ENCODE data around the gene PRICKLE4. TPM values are rescaled to one million over a fixed set of nuclear protein-coding genes. Genes with fewer than 3 reads are reported as not detected.

Gene PRICKLE4
- polyA plus RNA-seq, 1 donor from 2014 or later = 1.3 TPM

DNA sequence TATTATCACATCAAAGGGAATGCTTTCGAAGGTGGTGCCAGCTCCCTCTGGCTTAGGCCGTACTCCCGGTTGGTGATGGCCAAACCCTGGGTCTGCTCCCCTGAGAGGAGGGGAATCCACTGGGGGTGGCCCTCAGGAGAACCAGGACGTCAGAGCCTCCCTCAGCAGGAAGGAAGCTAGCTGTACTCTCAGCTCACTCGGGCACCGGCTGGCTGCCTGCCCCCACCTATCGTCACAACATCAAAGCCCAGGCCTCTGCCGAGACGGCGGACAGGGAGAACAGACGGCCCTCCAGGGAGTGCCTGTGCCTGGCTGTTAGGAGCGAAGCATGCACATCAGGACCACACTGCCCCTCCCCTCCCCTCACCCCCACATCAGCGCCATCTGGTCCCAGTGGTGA, 24.2 kb upstream of the PRICKLE4 start:
- no peak overlapping the region for H3K27ac ChIP-seq (ENCODE audit: low read length)
- H3K9me3 ChIP-seq (ENCODE audit: low read length) = no peaks in the 10 kb centered on the region
- no peaks in the 10 kb centered on the region for H3K27me3 ChIP-seq (ENCODE audit: insufficient read depth, low read depth, low read length)
- TF ChIP-seq POLR2AphosphoS5 (IDR thresholded peaks at IDR 0.05) (no peak), EP300 (conservative IDR thresholded peaks at IDR 0.05; ENCODE audit: poor library complexity, severe bottlenecking) (no peak), TAF1 (IDR thresholded peaks at IDR 0.05; ENCODE audit: low read depth) (no peak), RAD21 (conservative IDR thresholded peaks at IDR 0.05) (no peak), EZH2 (IDR thresholded peaks at IDR 0.05; ENCODE audit: borderline replicate concordance, insufficient read depth, low read length, poor library complexity, severe bottlenecking) (no peak), MXI1 (conservative IDR thresholded peaks at IDR 0.05; ENCODE audit: poor library complexity, severe bottlenecking) (no peak), SMC3 (conservative IDR thresholded peaks at IDR 0.05; ENCODE audit: poor library complexity) (no peak)
- TF ChIP-seq, protein P1, sequence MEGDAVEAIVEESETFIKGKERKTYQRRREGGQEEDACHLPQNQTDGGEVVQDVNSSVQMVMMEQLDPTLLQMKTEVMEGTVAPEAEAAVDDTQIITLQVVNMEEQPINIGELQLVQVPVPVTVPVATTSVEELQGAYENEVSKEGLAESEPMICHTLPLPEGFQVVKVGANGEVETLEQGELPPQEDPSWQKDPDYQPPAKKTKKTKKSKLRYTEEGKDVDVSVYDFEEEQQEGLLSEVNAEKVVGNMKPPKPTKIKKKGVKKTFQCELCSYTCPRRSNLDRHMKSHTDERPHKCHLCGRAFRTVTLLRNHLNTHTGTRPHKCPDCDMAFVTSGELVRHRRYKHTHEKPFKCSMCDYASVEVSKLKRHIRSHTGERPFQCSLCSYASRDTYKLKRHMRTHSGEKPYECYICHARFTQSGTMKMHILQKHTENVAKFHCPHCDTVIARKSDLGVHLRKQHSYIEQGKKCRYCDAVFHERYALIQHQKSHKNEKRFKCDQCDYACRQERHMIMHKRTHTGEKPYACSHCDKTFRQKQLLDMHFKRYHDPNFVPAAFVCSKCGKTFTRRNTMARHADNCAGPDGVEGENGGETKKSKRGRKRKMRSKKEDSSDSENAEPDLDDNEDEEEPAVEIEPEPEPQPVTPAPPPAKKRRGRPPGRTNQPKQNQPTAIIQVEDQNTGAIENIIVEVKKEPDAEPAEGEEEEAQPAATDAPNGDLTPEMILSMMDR (IDR thresholded peaks at IDR 0.05; ENCODE audit: poor library complexity, severe bottlenecking) = no peak
- TF ChIP-seq, protein P2, sequence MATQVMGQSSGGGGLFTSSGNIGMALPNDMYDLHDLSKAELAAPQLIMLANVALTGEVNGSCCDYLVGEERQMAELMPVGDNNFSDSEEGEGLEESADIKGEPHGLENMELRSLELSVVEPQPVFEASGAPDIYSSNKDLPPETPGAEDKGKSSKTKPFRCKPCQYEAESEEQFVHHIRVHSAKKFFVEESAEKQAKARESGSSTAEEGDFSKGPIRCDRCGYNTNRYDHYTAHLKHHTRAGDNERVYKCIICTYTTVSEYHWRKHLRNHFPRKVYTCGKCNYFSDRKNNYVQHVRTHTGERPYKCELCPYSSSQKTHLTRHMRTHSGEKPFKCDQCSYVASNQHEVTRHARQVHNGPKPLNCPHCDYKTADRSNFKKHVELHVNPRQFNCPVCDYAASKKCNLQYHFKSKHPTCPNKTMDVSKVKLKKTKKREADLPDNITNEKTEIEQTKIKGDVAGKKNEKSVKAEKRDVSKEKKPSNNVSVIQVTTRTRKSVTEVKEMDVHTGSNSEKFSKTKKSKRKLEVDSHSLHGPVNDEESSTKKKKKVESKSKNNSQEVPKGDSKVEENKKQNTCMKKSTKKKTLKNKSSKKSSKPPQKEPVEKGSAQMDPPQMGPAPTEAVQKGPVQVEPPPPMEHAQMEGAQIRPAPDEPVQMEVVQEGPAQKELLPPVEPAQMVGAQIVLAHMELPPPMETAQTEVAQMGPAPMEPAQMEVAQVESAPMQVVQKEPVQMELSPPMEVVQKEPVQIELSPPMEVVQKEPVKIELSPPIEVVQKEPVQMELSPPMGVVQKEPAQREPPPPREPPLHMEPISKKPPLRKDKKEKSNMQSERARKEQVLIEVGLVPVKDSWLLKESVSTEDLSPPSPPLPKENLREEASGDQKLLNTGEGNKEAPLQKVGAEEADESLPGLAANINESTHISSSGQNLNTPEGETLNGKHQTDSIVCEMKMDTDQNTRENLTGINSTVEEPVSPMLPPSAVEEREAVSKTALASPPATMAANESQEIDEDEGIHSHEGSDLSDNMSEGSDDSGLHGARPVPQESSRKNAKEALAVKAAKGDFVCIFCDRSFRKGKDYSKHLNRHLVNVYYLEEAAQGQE (IDR thresholded peaks at IDR 0.05; ENCODE audit: borderline replicate concordance) = no peak
- no peaks in the 10 kb centered on the region for H3K79me2 ChIP-seq (replicated peaks; ENCODE audit: insufficient read depth, low read length)
- H3K4me3 ChIP-seq (ENCODE audit: low read length) = no peak overlapping the region
- no peak overlapping the region for H2AFZ ChIP-seq (ENCODE audit: low read depth, low read length)
- H4K20me1 ChIP-seq (ENCODE audit: insufficient read depth) = no peaks in the 10 kb centered on the region
- H3K36me3 ChIP-seq (ENCODE audit: insufficient read depth, low read length) = no peaks in the 10 kb centered on the region
- H3K4me2 ChIP-seq (ENCODE audit: low read length) = no peak overlapping the region
- H3K9me2 ChIP-seq (ENCODE audit: insufficient read depth, low read length) = no peaks in the 10 kb centered on the region
- H3F3A ChIP-seq (ENCODE audit: insufficient read depth, low read length, poor library complexity, severe bottlenecking) = no peaks in the 10 kb centered on the region
- H3K9ac ChIP-seq (ENCODE audit: low read length) = no peak overlapping the region

DNA sequence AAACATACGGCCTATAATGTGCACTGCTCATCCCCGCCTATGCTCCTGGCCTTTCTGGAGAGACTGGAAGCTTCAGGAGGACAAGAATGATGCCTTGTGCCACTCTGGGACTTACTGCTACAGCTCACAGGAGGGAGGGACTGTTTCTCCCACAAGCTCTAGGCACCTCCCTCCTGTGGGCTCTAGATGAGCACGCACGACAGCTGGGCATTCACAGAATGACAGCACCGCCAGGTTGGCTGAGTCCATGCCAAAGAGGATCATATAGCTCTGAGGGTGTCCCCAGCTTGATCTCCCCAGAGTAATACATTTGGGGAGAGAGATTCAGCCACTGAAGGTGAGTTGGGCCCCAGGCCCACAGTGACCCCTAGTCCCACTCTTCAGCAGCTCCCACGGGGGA, 23.3 kb upstream of the PRICKLE4 start:
- H3K36me3 ChIP-seq (ENCODE audit: insufficient read depth, low read length) = no peaks in the 10 kb centered on the region
- no peaks in the 10 kb centered on the region for H3K9me2 ChIP-seq (ENCODE audit: insufficient read depth, low read length)
- no peak overlapping the region for H3K9ac ChIP-seq (ENCODE audit: low read length)
- H3K4me2 ChIP-seq (ENCODE audit: low read length) = no peak overlapping the region
- no peaks in the 10 kb centered on the region for H4K20me1 ChIP-seq (ENCODE audit: insufficient read depth)
- no peaks in the 10 kb centered on the region for H3K9me3 ChIP-seq (ENCODE audit: low read length)
- H3K79me2 ChIP-seq (replicated peaks; ENCODE audit: insufficient read depth, low read length) = no peaks in the 10 kb centered on the region
- no peaks in the 10 kb centered on the region for H3K27me3 ChIP-seq (ENCODE audit: insufficient read depth, low read depth, low read length)
- no peak overlapping the region for H3K4me3 ChIP-seq (ENCODE audit: low read length)
- no peak overlapping the region for H3K27ac ChIP-seq (ENCODE audit: low read length)
- no peak overlapping the region for H2AFZ ChIP-seq (ENCODE audit: low read depth, low read length)
- TF ChIP-seq MXI1 (conservative IDR thresholded peaks at IDR 0.05; ENCODE audit: poor library complexity, severe bottlenecking) (no peak), SMC3 (conservative IDR thresholded peaks at IDR 0.05; ENCODE audit: poor library complexity) (no peak), EP300 (conservative IDR thresholded peaks at IDR 0.05; ENCODE audit: poor library complexity, severe bottlenecking) (no peak), EZH2 (IDR thresholded peaks at IDR 0.05; ENCODE audit: borderline replicate concordance, insufficient read depth, low read length, poor library complexity, severe bottlenecking) (no peak), POLR2AphosphoS5 (IDR thresholded peaks at IDR 0.05) (no peak), RAD21 (conservative IDR thresholded peaks at IDR 0.05) (no peak), TAF1 (IDR thresholded peaks at IDR 0.05; ENCODE audit: low read depth) (no peak)
- TF ChIP-seq, protein P1 (IDR thresholded peaks at IDR 0.05; ENCODE audit: poor library complexity, severe bottlenecking) = no peak
- TF ChIP-seq, protein P2 (IDR thresholded peaks at IDR 0.05; ENCODE audit: borderline replicate concordance) = no peak
- H3F3A ChIP-seq (ENCODE audit: insufficient read depth, low read length, poor library complexity, severe bottlenecking) = no peaks in the 10 kb centered on the region
